SK-N-SH treated with all-trans-retinoic acid at 6 μM for 48 hours (cell line): ENCODE results near the gene SERPINA12.

Experiments used
- ATAC-seq: fragments of 200-7000 bp; cut with Tn5 transposase; 3 replicates; pipeline ENCODE4 v1.9.1; 2020; ENCODE audit warnings: mild to moderate bottlenecking, moderate library complexity
- ARNTL ChIP-seq: fragments of 450-650 bp; formaldehyde crosslinking; IDR thresholded peaks from 2 replicates; pipeline ENCODE4 v1.5.0; 2020; ENCODE audit warnings: low read depth, mild to moderate bottlenecking, moderate library complexity, borderline replicate concordance
- BACH2 ChIP-seq: fragments of 250-450 bp; sonication (Bioruptor Pico); IDR thresholded peaks from 2 replicates; pipeline ENCODE4 v1.9.0; 2021; ENCODE audit warnings: mild to moderate bottlenecking, borderline replicate concordance
- CSDC2 ChIP-seq: fragments of 250-450 bp; sonication (Bioruptor Pico); IDR thresholded peaks from 2 replicates; pipeline ENCODE4 v1.5.0; 2020; ENCODE audit warnings: mild to moderate bottlenecking, moderate library complexity
- OSR1 ChIP-seq: fragments of 250-450 bp; sonication (Bioruptor Pico); IDR thresholded peaks from 2 replicates; pipeline ENCODE4 v1.8.0; 2022; ENCODE audit warnings: moderate library complexity, mild to moderate bottlenecking, inconsistent platforms
- PATZ1 ChIP-seq: fragments of 250-450 bp; sonication (Bioruptor Pico); IDR thresholded peaks from 2 replicates; pipeline ENCODE4 v1.8.0; 2020; ENCODE audit warnings: mild to moderate bottlenecking, moderate library complexity, borderline replicate concordance
- POU6F1 ChIP-seq: fragments of 250-450 bp; sonication (Bioruptor Pico); IDR thresholded peaks from 2 replicates; pipeline ENCODE4 v1.8.0; 2021; ENCODE audit warnings: low read depth, mild to moderate bottlenecking, moderate library complexity, borderline replicate concordance
- PPARA ChIP-seq: fragments of 250-450 bp; sonication (Bioruptor Pico); IDR thresholded peaks from 2 replicates; pipeline ENCODE4 v1.5.0; 2020; ENCODE audit warnings: mild to moderate bottlenecking, borderline replicate concordance
- RARB ChIP-seq: fragments of 250-450 bp; sonication (Bioruptor Pico); IDR thresholded peaks from 2 replicates; pipeline ENCODE4 v1.8.0; 2021; ENCODE audit warnings: mild to moderate bottlenecking, moderate library complexity
- TCF4 ChIP-seq: fragments of 250-450 bp; sonication (Bioruptor Pico); IDR thresholded peaks from 2 replicates; pipeline ENCODE4 v1.8.0; 2021; ENCODE audit warnings: mild to moderate bottlenecking, moderate library complexity, borderline replicate concordance
- TSHZ2 ChIP-seq: fragments of 250-450 bp; sonication (Bioruptor Pico); IDR thresholded peaks from 2 replicates; pipeline ENCODE4 v1.5.0; 2020; ENCODE audit warnings: mild to moderate bottlenecking, moderate library complexity
- ZC3H10 ChIP-seq: fragments of 250-450 bp; sonication (Bioruptor Pico); IDR thresholded peaks from 2 replicates; pipeline ENCODE4 v1.5.1; 2021; ENCODE audit warnings: mild to moderate bottlenecking, moderate library complexity
- ZNF70 ChIP-seq: fragments of 450-650 bp; formaldehyde crosslinking; IDR thresholded peaks from 2 replicates; pipeline ENCODE4 v1.5.0; 2020; ENCODE audit warnings: mild to moderate bottlenecking, moderate library complexity
- ZNF8 ChIP-seq: fragments of 450-650 bp; formaldehyde crosslinking; IDR thresholded peaks from 2 replicates; pipeline ENCODE4 v1.5.0; 2020; ENCODE audit warnings: mild to moderate bottlenecking, moderate library complexity
- TF ChIP-seq, protein P1 (sequence below): fragments of 250-450 bp; sonication (Bioruptor Pico); IDR thresholded peaks from 2 replicates; pipeline ENCODE4 v1.5.1; 2020; ENCODE audit warnings: low read depth, mild to moderate bottlenecking, moderate library complexity
- TF ChIP-seq, protein P2 (sequence below): fragments of 250-450 bp; sonication (Bioruptor Pico); IDR thresholded peaks from 2 replicates; pipeline ENCODE4 v1.5.1; 2021; ENCODE audit warnings: mild to moderate bottlenecking, moderate library complexity

Gene SERPINA12

DNA sequence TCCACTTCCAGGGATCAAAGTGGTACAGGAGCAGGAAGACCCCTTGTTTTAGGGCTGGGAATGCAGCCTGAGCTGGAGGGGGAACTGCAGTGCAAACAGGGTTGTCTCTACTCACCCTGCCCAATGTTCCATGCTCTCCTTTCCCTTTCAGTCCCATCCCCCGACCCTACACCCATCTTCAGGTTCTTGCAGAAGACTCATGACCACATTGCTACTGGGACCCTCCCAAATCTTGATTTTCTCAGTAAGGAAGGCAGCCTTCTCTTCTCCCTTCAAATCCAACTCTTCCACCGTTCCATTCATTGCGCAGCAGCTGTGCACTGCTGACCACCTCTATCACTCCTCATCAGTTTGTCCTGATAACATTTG lies 58.6 kb downstream of the SERPINA12 start (continued):
- no peak for TF ChIP-seq ARNTL
- TF ChIP-seq ZNF8 (CRISPR knock-in tag): no peak
- TF ChIP-seq ZC3H10 (CRISPR knock-in tag): no peak

- TF ChIP-seq PPARA (no peak), ZC3H10 (CRISPR knock-in tag) (no peak), CSDC2 (CRISPR knock-in tag) (no peak), TCF4 (no peak), ZNF8 (CRISPR knock-in tag) (no peak), OSR1 (no peak)
- TF ChIP-seq, protein P1, sequence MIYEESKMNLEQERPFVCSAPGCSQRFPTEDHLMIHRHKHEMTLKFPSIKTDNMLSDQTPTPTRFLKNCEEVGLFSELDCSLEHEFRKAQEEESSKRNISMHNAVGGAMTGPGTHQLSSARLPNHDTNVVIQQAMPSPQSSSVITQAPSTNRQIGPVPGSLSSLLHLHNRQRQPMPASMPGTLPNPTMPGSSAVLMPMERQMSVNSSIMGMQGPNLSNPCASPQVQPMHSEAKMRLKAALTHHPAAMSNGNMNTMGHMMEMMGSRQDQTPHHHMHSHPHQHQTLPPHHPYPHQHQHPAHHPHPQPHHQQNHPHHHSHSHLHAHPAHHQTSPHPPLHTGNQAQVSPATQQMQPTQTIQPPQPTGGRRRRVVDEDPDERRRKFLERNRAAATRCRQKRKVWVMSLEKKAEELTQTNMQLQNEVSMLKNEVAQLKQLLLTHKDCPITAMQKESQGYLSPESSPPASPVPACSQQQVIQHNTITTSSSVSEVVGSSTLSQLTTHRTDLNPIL (CRISPR knock-in tag): no peak
- ATAC-seq: no peak
Observed at GRCh38 chr14:94449930-94450329, 59.3 kb downstream of the SERPINA12 start.

DNA sequence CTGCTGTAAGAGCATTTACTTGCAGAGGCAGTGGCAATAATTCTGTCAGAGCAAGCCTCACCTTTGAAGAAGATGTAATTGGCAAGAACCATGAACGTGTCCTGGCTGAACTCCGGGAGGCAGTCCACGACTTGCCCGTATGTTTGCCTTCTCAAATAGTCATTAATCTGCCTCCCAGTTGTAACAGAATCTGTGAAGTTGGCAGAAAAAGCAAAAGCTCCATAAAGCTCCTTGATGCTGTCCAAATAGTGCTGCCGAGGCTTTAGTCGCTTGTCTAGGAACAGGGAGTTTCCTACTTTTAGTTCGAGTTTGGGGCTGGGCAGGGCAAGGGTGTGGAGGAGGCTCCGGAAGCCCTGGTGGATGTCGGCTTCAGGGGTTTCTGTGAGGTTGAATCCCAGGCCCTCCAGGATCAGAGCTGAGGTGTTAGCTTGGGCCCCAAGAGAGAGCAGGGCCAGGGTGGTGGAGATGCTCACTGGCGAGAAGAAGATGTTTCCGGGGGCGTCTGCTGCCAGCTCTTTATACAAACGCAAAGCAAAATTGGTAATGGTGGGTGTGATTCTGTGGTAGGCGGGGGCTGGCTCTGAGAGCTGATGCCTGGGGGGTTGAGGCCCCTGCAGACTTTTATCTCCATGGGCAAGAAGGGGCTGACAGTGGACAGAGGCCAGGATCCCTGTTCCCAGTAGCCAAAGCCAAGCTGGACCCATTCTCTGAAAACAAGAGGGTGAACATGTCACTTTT lies 61.0 kb downstream of the SERPINA12 start:
- ATAC-seq: no peak
- TF ChIP-seq RARB (CRISPR knock-in tag): no peak
- no peak for TF ChIP-seq TCF4
- no peak for TF ChIP-seq CSDC2 (CRISPR knock-in tag)
- TF ChIP-seq POU6F1 (CRISPR knock-in tag): no peak
- no peak for TF ChIP-seq BACH2 (CRISPR knock-in tag)

GRCh38 chr14:94447206-94447605 lies 62.1 kb downstream of the SERPINA12 start:
- no peak for TF ChIP-seq POU6F1 (CRISPR knock-in tag)
- TF ChIP-seq, protein P2, sequence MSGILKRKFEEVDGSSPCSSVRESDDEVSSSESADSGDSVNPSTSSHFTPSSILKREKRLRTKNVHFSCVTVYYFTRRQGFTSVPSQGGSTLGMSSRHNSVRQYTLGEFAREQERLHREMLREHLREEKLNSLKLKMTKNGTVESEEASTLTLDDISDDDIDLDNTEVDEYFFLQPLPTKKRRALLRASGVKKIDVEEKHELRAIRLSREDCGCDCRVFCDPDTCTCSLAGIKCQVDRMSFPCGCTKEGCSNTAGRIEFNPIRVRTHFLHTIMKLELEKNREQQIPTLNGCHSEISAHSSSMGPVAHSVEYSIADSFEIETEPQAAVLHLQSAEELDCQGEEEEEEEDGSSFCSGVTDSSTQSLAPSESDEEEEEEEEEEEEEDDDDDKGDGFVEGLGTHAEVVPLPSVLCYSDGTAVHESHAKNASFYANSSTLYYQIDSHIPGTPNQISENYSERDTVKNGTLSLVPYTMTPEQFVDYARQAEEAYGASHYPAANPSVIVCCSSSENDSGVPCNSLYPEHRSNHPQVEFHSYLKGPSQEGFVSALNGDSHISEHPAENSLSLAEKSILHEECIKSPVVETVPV (CRISPR knock-in tag): no peak
- no peak for TF ChIP-seq BACH2 (CRISPR knock-in tag)
- TF ChIP-seq PPARA: no peak
- TF ChIP-seq ARNTL: no peak
- TF ChIP-seq OSR1: no peak
- TF ChIP-seq ZNF70: no peak
- ATAC-seq: no peak

DNA sequence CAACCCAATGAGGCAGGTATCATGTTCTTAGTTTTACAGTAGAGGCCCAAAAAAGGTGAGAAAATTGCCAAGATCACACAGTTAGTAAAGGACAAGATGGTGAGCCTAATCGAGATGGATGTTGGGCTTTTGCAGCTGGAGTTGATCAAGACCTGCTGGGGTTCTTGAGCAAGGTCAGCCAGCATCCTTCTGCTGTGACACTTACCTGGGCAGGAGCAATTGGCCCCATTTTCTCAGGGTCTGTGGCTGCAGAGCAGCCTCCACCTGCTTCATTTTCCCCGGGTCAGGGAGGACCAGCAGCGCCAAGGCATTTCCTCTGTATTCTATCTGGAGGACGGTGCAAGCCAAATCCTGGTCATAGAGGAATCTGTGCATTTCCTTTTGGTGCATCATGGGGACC lies 63.1 kb downstream of the SERPINA12 start:
- ATAC-seq: no peak
- TF ChIP-seq PPARA (no peak), TSHZ2 (no peak), PATZ1 (no peak), RARB (CRISPR knock-in tag) (no peak), CSDC2 (CRISPR knock-in tag) (no peak)
